ENCODE results near the gene FOXP1. TPM values are rescaled to one million over a fixed set of nuclear protein-coding genes. Genes with fewer than 3 reads are reported as not detected.

Gene FOXP1
- total and polyA plus RNA-seq, 2 of the 8 experiments (the other 6 are each of a cell fraction or from before 2014, with no cell fraction given): 13.9 to 25.4 TPM

- TF ChIP-seq CBX5 (IDR thresholded peaks at IDR 0.05; ENCODE audit: low read depth, low read length): no peak
- TF ChIP-seq KDM4A (IDR thresholded peaks at IDR 0.05; ENCODE audit: low read depth, low read length, severe bottlenecking): no peak
- TF ChIP-seq EZH2 (IDR thresholded peaks at IDR 0.05; ENCODE audit: low read depth, low read length, severe bottlenecking): no peak
- TF ChIP-seq GABPA (IDR thresholded peaks at IDR 0.05; ENCODE audit: borderline replicate concordance, insufficient read depth, low read length): no peak
Observed at GRCh38 chr3:71369701-71370391, 213.7 kb downstream of the FOXP1 start (continued).

All from H1 (cell line).